WTC11 (cell line): Measurements from ENCODE around the gene RNF169. TPM values are rescaled to one million over a fixed set of nuclear protein-coding genes. Genes with fewer than 3 reads are reported as not detected.

Experiments used
- ATAC-seq: fragments of 200-7000 bp; cut with Tn5 transposase; 2 replicates; pipeline ENCODE4 v1.10.0; 2021; ENCODE audit warnings: mild to moderate bottlenecking, moderate library complexity
- CTCF ChIA-PET: fragments of 300-600 bp; sonication (Branson Sonifier 250); formaldehyde crosslinking; loops from one replicate; lab custom pipeline; 2021; ENCODE audit warnings: antibody characterized with exemption; lab: Charles Lee
- POLR2A ChIA-PET: fragments of 350-600 bp; sonication (Branson Sonifier 250); formaldehyde crosslinking; loops from one replicate; lab custom pipeline; 2021; ENCODE audit warnings: antibody characterized with exemption; lab: Charles Lee
- DNase-seq: peaks from one replicate; pipeline ENCODE4 v3.0.0; 2021; ENCODE audit warnings: low spot score
- H3K27ac Mint-ChIP-seq: 2 replicates; pipeline ENCODE4 v1.8.0; 2021; ENCODE audit warnings: mixed read lengths
- H3K27me3 Mint-ChIP-seq: 2 replicates; pipeline ENCODE4 v1.8.0; 2021; ENCODE audit warnings: low read depth, mild to moderate bottlenecking, moderate library complexity, mixed read lengths
- H3K36me3 Mint-ChIP-seq: 2 replicates; pipeline ENCODE4 v1.8.0; 2021; ENCODE audit warnings: mixed read lengths
- H3K4me1 Mint-ChIP-seq: 2 replicates; pipeline ENCODE4 v1.8.0; 2022; ENCODE audit warnings: mixed read lengths
- H3K4me3 Mint-ChIP-seq: 2 replicates; pipeline ENCODE4 v1.8.0; 2021; ENCODE audit warnings: mild to moderate bottlenecking, moderate library complexity, mixed read lengths
- H3K9me3 Mint-ChIP-seq: 2 replicates; pipeline ENCODE4 v1.8.0; 2021; ENCODE audit warnings: mixed read lengths
- AFF4 ChIP-seq: sonication (generic); formaldehyde crosslinking; IDR thresholded peaks from 2 replicates; pipeline ENCODE4 v1.8.1; 2023; ENCODE audit warnings: mild to moderate bottlenecking, missing genetic modification reagents, borderline replicate concordance
- ATF3 ChIP-seq: sonication (generic); formaldehyde crosslinking; conservative IDR thresholded peaks from 2 replicates; pipeline ENCODE4 v1.8.1; 2022; ENCODE audit warnings: mild to moderate bottlenecking, missing genetic modification reagents
- E2F4 ChIP-seq: sonication (generic); formaldehyde crosslinking; IDR thresholded peaks from 2 replicates; pipeline ENCODE4 v1.8.1; 2022; ENCODE audit warnings: low read depth, mild to moderate bottlenecking, moderate library complexity, missing genetic modification reagents, borderline replicate concordance
- ERG ChIP-seq: fragments of 250-450 bp; sonication (Bioruptor Pico); IDR thresholded peaks from 2 replicates; pipeline ENCODE4 v1.8.0; 2021; ENCODE audit warnings: mild to moderate bottlenecking
- GRHL2 ChIP-seq: fragments of 250-450 bp; sonication (Bioruptor Pico); IDR thresholded peaks from 2 replicates; pipeline ENCODE4 v1.8.0; 2022; ENCODE audit warnings: mild to moderate bottlenecking, moderate library complexity; ENCODE audit not compliant: insufficient replicate concordance, severe bottlenecking
- MXD4 ChIP-seq: fragments of 250-450 bp; sonication (Bioruptor Pico); IDR thresholded peaks from 2 replicates; pipeline ENCODE4 v1.8.0; 2021; ENCODE audit warnings: mild to moderate bottlenecking, moderate library complexity, borderline replicate concordance
- NR2C2 ChIP-seq: sonication (generic); formaldehyde crosslinking; IDR thresholded peaks from 2 replicates; pipeline ENCODE4 v1.8.0; 2022; ENCODE audit warnings: mild to moderate bottlenecking, missing genetic modification reagents
- RELA ChIP-seq: sonication (generic); formaldehyde crosslinking; IDR thresholded peaks from 2 replicates; pipeline ENCODE4 v1.8.1; 2022; ENCODE audit warnings: missing genetic modification reagents, mild to moderate bottlenecking, borderline replicate concordance
- RORB ChIP-seq: fragments of 250-450 bp; sonication (Bioruptor Pico); IDR thresholded peaks from 2 replicates; pipeline ENCODE4 v1.9.0; 2021; ENCODE audit warnings: mild to moderate bottlenecking
- TCF7 ChIP-seq: sonication (generic); formaldehyde crosslinking; IDR thresholded peaks from 2 replicates; pipeline ENCODE4 v1.8.0; 2022; ENCODE audit warnings: mild to moderate bottlenecking, low read depth, missing genetic modification reagents, moderate library complexity
- TEAD1 ChIP-seq: sonication (generic); formaldehyde crosslinking; IDR thresholded peaks from 2 replicates; pipeline ENCODE4 v1.8.0; 2022; ENCODE audit warnings: mild to moderate bottlenecking, missing genetic modification reagents
- TEAD4 ChIP-seq: sonication (generic); formaldehyde crosslinking; IDR thresholded peaks from 2 replicates; pipeline ENCODE4 v1.8.0; 2022; ENCODE audit warnings: mild to moderate bottlenecking, missing genetic modification reagents
- total RNA-seq: library from RNA; stranded (reverse); gene quantifications from 3 replicates; pipeline ENCODE4 v1.2.3, GENCODE V29; 2021
- TF ChIP-seq, protein P1 (sequence below): sonication (generic); formaldehyde crosslinking; IDR thresholded peaks from 2 replicates; pipeline ENCODE4 v1.8.1; 2022; ENCODE audit warnings: low read depth, missing genetic modification reagents, borderline replicate concordance
- TF ChIP-seq, protein P2 (sequence below): sonication (generic); formaldehyde crosslinking; IDR thresholded peaks from 2 replicates; pipeline ENCODE4 v1.8.0; 2022; ENCODE audit warnings: mild to moderate bottlenecking, missing genetic modification reagents

Gene RNF169
- total RNA-seq, 1 experiment from 2014 or later, result 13.6 TPM

- TF ChIP-seq, protein P1, sequence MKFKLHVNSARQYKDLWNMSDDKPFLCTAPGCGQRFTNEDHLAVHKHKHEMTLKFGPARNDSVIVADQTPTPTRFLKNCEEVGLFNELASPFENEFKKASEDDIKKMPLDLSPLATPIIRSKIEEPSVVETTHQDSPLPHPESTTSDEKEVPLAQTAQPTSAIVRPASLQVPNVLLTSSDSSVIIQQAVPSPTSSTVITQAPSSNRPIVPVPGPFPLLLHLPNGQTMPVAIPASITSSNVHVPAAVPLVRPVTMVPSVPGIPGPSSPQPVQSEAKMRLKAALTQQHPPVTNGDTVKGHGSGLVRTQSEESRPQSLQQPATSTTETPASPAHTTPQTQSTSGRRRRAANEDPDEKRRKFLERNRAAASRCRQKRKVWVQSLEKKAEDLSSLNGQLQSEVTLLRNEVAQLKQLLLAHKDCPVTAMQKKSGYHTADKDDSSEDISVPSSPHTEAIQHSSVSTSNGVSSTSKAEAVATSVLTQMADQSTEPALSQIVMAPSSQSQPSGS, result no peak
- TF ChIP-seq NR2C2 (CRISPR knock-in tag) (no peak), RELA (CRISPR knock-in tag) (no peak), AFF4 (CRISPR knock-in tag) (no peak), GRHL2 (no peak), TEAD1 (CRISPR knock-in tag) (no peak)
- TF ChIP-seq, all 79 proteins: peak for 0
Observed at GRCh38 chr11:74775762-74776161, 27.1 kb downstream of the RNF169 start (continued).

- CTCF ChIA-PET, result no interaction called here
- no peak overlapping the region for H3K27ac Mint-ChIP-seq
Observed at GRCh38 chr11:74776546-74776945, 27.9 kb downstream of the RNF169 start.

GRCh38 chr11:74777038-74777437 is 28.4 kb downstream of the RNF169 start:
- Mint-ChIP-seq H3K27ac (no peak overlapping the region), H3K9me3 (no peaks in the 10 kb centered on the region), H3K4me3 (no peak overlapping the region), H3K36me3 (no peaks in the 10 kb centered on the region), H3K27me3 (no peaks in the 10 kb centered on the region), H3K4me1 (no peaks in the 10 kb centered on the region)
- DNase-seq, result no peak
- no peak for ATAC-seq
- ChIA-PET POLR2A (no interaction called here), CTCF (no interaction called here)
- no peak for TF ChIP-seq NR2C2 (CRISPR knock-in tag)
- no peak for TF ChIP-seq ATF3 (CRISPR knock-in tag)
- TF ChIP-seq, protein P2, sequence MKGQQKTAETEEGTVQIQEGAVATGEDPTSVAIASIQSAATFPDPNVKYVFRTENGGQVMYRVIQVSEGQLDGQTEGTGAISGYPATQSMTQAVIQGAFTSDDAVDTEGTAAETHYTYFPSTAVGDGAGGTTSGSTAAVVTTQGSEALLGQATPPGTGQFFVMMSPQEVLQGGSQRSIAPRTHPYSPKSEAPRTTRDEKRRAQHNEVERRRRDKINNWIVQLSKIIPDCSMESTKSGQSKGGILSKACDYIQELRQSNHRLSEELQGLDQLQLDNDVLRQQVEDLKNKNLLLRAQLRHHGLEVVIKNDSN, result no peak
- no peak for TF ChIP-seq RORB
- no peak for TF ChIP-seq TCF7

More at GRCh38 chr11:74776546-74776945, 27.9 kb downstream of the RNF169 start:
- Mint-ChIP-seq H3K36me3 (no peaks in the 10 kb centered on the region), H3K4me3 (no peak overlapping the region), H3K9me3 (no peaks in the 10 kb centered on the region), H3K27me3 (no peaks in the 10 kb centered on the region), H3K4me1 (no peaks in the 10 kb centered on the region)
- TF ChIP-seq TEAD4 (CRISPR knock-in tag) (no peak), E2F4 (CRISPR knock-in tag) (no peak), ERG (no peak), MXD4 (CRISPR knock-in tag) (no peak)
- DNase-seq, result no peak
- POLR2A ChIA-PET, result no interaction called here
- no peak for ATAC-seq
